Measurements from ENCODE around the gene CLDND1.

DNA sequence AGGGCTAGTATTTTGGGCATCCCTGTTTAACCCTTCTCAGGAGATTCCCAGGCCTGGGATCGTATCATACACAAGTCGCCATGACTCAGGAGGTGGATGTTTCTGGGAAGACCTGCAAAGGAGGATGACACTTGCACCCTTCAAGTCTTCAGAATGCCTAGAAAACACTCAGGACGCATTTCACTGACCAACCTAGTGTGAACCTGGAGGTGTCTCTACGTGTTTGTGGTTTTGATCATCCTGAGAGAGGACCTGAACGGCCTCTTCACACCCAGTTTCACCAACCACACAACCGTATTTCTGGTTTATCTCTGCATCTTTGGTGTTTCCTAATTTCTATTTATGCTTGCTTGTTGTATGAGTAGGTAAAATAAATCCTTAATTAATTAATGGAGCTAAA is 2.8 kb upstream of the CLDND1 start:
- TF ChIP-seq POLR2A (IDR thresholded peaks at IDR 0.05) (no peak), CTCF (IDR thresholded peaks at IDR 0.05) (no peak)

Data from esophagus squamous epithelium (tissue), 4 donors.